Measurements from ENCODE around the gene CRACR2A.

CRACR2A gene

GRCh38 chr12:3622021-3622821 lies 130.7 kb downstream of the CRACR2A start:
- no peak for DNase-seq (ENCODE audit: low read depth)

DNA sequence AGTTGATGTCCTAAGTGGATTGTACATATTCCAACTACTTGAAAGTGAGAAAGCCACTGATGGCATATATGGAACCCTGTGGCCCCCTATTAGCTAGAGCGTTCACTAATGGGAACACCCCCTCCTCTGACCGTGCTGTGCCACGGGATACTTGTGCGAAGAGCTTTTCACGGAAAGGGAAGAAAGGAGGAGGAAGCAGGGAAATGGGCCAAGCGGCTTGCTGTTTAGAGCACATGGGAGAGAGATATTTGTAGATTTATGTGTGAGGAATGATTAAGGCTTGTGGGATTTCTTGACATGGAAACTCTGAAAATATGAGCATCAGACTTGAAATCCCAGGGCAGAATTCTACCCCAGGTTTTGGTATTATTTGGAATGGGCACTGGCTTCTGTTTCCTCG lies 132.1 kb downstream of the CRACR2A start:
- DNase-seq (ENCODE audit: low read depth): no peak

DNA sequence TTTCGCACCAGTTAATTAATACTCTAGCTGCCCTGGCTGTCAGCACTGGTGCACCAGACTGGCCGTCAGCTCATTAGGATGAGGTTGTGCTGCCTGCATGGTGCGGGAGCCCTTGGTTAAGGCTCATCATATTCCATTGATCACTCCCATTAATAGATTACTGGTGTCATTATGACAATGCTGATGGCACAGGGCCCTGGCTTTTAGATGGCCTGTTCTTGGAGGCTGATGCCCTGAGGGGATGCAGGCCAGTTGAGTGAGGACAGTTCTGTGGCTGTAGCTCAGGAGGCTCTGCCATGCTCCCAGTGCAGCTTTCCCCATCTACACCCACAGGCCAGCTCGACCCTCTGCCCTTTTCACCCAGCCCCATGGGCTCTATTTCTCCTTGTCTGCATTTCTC lies 135.3 kb downstream of the CRACR2A start:
- no peak for DNase-seq (ENCODE audit: low read depth)

- DNase-seq (ENCODE audit: low read depth): no peak
Observed at GRCh38 chr12:3615862-3616261, 137.0 kb downstream of the CRACR2A start.

DNA sequence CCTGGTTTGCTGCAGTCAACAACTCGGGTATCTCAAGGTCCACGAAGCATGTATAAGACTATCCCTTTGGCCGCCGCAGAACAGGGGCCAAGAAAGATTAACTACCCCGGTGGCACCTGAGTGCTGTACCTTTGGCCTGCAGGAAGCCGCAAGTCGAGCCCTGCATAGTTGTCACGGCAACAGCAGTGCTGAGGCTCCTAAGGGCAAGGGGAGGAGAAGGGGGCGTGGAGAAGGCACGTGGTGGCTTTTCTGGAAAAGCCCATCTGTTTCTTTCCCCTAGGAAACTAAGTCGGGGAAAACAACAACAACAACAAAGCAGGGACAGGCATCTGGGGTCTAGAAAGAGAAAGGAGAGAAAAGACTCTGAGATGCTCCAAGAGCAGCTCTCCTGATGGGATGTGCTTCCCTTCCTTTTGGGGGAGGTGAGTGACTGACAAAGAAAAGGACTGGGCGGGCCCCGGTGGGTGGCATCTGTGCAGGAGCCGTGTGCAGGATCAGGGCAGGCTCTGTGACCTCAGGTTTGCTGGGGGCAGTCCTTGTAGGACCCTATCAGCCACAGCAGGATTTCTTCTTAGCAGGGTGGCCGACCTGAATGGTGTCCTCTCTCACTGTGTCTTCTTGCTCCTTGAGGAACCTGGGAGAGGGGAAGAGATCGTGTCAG lies 138.0 kb downstream of the CRACR2A start:
- no peak for DNase-seq (ENCODE audit: low read depth)

DNA sequence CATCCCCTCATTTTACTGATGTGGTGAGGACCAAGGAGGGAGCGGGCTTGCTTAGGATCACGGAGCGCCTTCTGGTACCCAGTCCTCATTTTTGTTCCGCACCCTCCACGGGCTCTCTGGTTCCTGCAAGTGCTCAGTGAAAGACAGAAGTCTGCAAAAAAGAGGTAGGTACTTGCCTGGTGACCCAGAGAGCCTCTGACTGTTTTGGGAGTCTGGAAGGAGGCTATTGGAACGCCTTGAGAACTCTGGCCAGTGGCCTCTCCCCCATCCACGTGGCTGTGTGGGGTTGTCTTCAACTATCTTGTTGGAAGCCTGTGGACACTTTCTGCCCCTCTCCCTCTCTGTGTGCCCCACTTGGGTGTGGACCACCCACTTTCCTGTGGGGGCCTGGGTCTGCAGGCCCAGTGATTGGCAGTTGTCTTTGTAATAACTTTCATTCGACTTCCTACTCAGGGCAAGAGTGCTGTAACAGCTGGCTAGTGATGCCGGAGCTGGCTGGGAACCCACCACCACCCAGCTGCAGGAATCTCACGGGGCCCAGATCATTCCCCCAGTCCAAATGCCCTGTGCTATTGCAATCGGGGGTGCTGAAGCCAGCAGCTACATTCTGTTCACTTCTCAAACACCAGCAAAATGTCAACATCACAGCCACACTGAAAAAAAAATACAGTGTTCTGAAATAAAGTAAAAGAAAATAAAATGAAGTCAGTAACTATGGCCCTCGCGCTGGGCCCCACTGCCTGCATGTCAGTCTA lies 139.1 kb downstream of the CRACR2A start:
- no peak for DNase-seq (ENCODE audit: low read depth)

DNA sequence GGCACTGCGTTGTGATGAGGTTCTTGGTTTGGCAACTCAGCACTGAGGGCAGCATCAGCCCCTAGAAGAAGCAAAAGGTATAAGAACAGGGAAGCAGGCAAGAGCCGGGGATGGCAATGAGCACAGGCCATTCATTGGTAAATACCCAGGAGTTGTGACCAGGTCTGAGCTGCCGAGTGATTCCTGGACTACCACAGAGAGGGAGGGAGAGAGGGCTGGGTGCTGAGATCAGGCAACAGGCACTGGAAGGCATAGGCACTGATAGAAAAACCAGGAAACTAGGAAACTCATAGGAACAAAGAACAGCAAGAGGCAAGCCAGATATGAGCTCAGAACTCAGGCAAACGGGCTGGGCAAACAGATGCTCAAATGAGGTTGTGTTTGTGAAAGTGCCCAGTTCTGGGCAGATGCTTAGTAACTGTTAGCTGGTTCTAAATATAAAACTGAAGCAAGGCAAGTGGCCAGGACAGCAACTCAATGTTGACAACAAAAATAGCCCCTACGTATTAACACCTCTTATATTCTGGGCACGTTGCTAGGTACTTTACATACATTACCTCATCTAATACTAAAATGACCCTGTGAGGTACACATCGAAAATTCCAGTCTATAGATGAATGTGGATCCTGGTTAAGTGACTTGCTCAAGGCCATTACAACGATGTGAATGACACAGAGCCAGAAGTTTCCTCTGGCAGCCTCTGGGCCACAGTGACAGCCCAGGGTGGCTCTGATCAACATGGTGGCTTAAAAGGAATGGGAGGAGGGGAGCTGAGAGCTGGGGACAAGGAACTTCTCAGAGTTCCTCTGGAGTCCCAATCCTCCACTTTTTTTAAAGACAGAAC lies 140.8 kb downstream of the CRACR2A start:
- no peak for DNase-seq (ENCODE audit: low read depth)

GRCh38 chr12:3607821-3608220 lies 145.1 kb downstream of the CRACR2A start:
- DNase-seq (ENCODE audit: low read depth): no peak

- no peak for DNase-seq (ENCODE audit: low read depth)
Observed at GRCh38 chr12:3607039-3607720, 145.7 kb downstream of the CRACR2A start.

DNA sequence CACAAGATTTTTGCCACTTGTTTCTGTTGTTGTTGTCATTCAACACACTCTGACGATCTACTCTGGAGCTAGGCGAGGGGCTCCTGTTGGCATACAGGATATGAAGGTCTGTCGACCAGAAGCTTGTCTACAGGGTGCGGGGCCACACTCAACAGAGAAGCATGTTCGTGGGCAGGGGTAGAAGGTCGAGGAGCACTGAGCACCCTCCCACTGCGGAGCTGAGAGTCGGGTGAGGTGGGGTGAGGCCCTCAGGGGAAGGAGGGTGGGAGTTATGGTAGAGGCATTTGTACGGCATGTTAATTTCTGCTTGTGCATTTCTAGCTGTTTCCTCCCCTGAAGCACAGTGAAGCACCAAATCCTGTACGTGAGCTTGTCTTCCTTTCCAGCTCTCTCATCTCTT lies 146.8 kb downstream of the CRACR2A start:
- no peak for DNase-seq (ENCODE audit: low read depth)

DNA sequence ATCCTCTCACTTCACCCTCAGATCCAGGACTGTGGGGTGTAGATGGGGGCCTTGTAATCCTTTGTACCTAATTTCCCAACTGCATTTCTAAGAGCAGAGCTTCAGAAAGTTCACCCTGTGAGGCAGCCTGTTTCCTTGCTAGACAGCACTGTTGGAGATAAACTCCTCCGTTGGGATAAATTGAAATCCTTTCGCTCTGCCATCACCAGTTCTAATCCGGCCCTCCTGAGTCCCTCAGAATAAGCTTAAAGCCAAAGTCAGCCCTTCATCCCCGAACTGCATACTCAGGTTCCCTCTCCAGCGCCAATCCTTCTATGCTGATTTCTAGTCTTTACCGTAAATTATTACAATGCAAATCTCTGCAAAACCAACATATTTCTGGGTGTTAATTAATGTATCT lies 147.2 kb downstream of the CRACR2A start:
- DNase-seq (ENCODE audit: low read depth): no peak

DNA sequence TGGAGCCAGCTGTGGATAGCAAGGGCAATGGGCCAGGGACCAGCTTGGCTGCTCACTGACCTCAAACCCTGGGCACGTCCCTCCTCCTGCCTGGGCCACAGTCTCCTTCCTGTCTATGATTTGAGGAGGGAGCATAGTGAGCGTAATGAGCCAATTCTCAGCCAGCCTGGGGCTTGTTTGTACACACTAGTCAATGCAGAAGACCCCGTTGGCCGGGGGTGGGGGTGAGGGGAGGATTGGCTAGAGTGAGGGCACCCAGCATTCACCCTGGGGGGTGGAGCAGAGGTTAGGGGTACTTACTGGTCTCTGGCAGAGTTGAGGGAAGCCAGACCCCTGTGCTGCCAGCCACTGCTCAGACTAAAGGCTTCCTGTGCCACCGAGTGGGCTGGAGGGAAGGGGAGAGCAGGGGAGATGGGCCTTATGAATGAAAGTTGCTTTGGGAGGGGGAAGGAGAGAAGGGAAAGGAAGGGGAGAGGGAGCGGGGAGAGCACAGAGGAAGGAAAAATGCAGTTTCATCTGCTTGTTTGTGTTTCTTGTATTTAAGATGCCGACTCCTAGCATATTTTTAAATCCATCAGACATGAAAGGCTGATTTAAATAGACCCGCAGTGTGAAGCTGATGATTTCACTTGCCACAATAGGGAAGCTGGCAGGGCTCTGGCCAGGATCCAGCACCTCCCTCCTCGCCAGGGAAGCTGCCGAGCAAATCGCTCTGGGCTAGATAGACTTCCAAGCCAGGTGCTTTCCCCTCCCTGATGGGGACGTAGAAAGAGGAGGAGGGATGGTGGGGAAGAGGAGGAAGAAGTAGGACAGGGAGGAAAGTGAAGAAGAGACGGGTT lies 147.9 kb downstream of the CRACR2A start:
- DNase-seq (ENCODE audit: low read depth): no peak

DNA sequence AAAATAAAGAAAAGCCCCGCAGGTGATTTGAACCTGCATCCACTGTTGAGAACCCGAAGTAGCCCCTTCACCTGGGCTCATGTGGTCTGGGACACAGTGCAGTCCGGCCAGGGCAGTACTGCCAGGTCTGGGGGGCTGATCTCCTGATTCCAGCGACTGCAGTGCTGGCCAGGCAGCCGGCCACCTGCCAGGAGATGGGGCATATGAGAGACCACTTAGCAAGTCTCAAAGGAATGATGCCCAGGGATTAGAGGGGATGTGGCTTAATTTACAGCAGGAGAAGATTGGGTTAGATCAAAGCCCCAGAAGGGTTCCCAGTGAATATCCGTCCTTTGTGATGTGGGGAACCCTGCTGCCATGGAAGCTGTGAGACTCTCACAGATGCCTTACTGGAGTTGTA lies 148.6 kb downstream of the CRACR2A start:
- no peak for DNase-seq (ENCODE audit: low read depth)

GRCh38 chr12:3603576-3603975 lies 149.3 kb downstream of the CRACR2A start:
- DNase-seq (ENCODE audit: low read depth): no peak

- no peak for DNase-seq (ENCODE audit: low read depth)
Observed at GRCh38 chr12:3602488-3602887, 150.4 kb downstream of the CRACR2A start.

- no peak for DNase-seq (ENCODE audit: low read depth)
Observed at GRCh38 chr12:3601461-3602150, 151.3 kb downstream of the CRACR2A start.

- DNase-seq (ENCODE audit: low read depth): no peak
Observed at GRCh38 chr12:3600951-3601350, 152.0 kb downstream of the CRACR2A start.

GRCh38 chr12:3600039-3600720 lies 152.7 kb downstream of the CRACR2A start:
- DNase-seq (ENCODE audit: low read depth): no peak
